Measurements from ENCODE around the gene FHAD1. TPM values are rescaled to one million over a fixed set of nuclear protein-coding genes. Genes with fewer than 3 reads are reported as not detected.

Gene FHAD1
- polyA plus RNA-seq, 1 of the 3 experiments (the other 2 are of a cell fraction): 0.48 TPM

GRCh38 chr1:15344380-15344779 is 97.4 kb downstream of the FHAD1 start:
- H3K27me3 ChIP-seq (ENCODE audit: insufficient read depth): no peaks in the 10 kb centered on the region
- ChIA-PET CTCF (no interaction called here), POLR2A (no interaction called here)
- H3K4me1 ChIP-seq (ENCODE audit: control insufficient read depth in 1 of 2, insufficient read depth in 2 of 2, low read depth in 1 of 2, low read length in 1 of 2): peaks cover 0 to 7% of the 10 kb centered on the region in 2 experiments; a peak in 2 of 4 replicates
- no peak overlapping the region for H2AFZ ChIP-seq (ENCODE audit: low read depth)
- H3K4me3 ChIP-seq (ENCODE audit: low read depth in 2 of 2, low read length in 1 of 2): no peak overlapping the region
- no peaks in the 10 kb centered on the region for H3K36me3 ChIP-seq (replicated peaks in 1 of 2; ENCODE audit: control insufficient read depth in 1 of 2, insufficient read depth in 2 of 2, low read length in 1 of 2)
- no peaks in the 10 kb centered on the region for H3K79me2 ChIP-seq (ENCODE audit: insufficient read depth)
- no peak for TF ChIP-seq ZBTB33 (IDR thresholded peaks at IDR 0.05; ENCODE audit: borderline replicate concordance, low read depth)
- no peak overlapping the region for H3K27ac ChIP-seq (ENCODE audit: low read depth in 2 of 2, low read length in 1 of 2)
- no peak for DNase-seq
- no peaks in the 10 kb centered on the region for H4K20me1 ChIP-seq (ENCODE audit: insufficient read depth)
- H3K4me2 ChIP-seq: no peak overlapping the region
- WGBS (ENCODE audit: low lambda C conversion rate): 95% methylated on average over 3 of the region's 3 CpGs
- H3K9ac ChIP-seq: no peak overlapping the region
- peaks cover 8% of the 10 kb centered on the region for H3F3A ChIP-seq (replicated peaks; ENCODE audit: insufficient read depth)
- H3K9me3 ChIP-seq: no peaks in the 10 kb centered on the region; the same call in 1 of the 2 replicates
- no peaks in the 10 kb centered on the region for H3K9me2 ChIP-seq

- H3K4me2 ChIP-seq: no peak overlapping the region
- no peak for DNase-seq
- H3K9ac ChIP-seq: no peak overlapping the region
- no peak overlapping the region for H3K4me3 ChIP-seq (ENCODE audit: low read depth in 2 of 2, low read length in 1 of 2)
- H3K27me3 ChIP-seq (ENCODE audit: insufficient read depth): no peaks in the 10 kb centered on the region
- peaks cover 0 to 7% of the 10 kb centered on the region in 2 experiments; a peak in 2 of 4 replicates for H3K4me1 ChIP-seq (ENCODE audit: control insufficient read depth in 1 of 2, insufficient read depth in 2 of 2, low read depth in 1 of 2, low read length in 1 of 2)
- H3K9me2 ChIP-seq: no peaks in the 10 kb centered on the region
- no peaks in the 10 kb centered on the region for H4K20me1 ChIP-seq (ENCODE audit: insufficient read depth)
- peaks cover 8% of the 10 kb centered on the region for H3F3A ChIP-seq (replicated peaks; ENCODE audit: insufficient read depth)
- CTCF ChIA-PET: interaction anchor here (2.3 kb wide), 1 partner anchor 22 kb away, joined by 6 read pairs; no protein-coding TSS in a partner anchor
- no peak overlapping the region for H2AFZ ChIP-seq (ENCODE audit: low read depth)
- no peak overlapping the region for H3K27ac ChIP-seq (ENCODE audit: low read depth in 2 of 2, low read length in 1 of 2)
- POLR2A ChIA-PET: no interaction called here
- 89% methylated on average over 22 of the region's 23 CpGs for WGBS (ENCODE audit: low lambda C conversion rate)
- no peaks in the 10 kb centered on the region for H3K79me2 ChIP-seq (ENCODE audit: insufficient read depth)
- no peaks in the 10 kb centered on the region for H3K36me3 ChIP-seq (replicated peaks in 1 of 2; ENCODE audit: control insufficient read depth in 1 of 2, insufficient read depth in 2 of 2, low read length in 1 of 2)
- H3K9me3 ChIP-seq: no peaks in the 10 kb centered on the region; the same call in 1 of the 2 replicates
- TF ChIP-seq TCF12 (IDR thresholded peaks at IDR 0.05) (no peak), GABPA (IDR thresholded peaks at IDR 0.05; ENCODE audit: low read depth) (no peak), CTCF (IDR thresholded peaks at IDR 0.05) (no peak), RXRA (IDR thresholded peaks at IDR 0.05; ENCODE audit: borderline replicate concordance, low read depth) (no peak), SIN3A (IDR thresholded peaks at IDR 0.05; ENCODE audit: borderline replicate concordance, low read depth, low read length) (no peak), EP300 (IDR thresholded peaks at IDR 0.05; ENCODE audit: borderline replicate concordance in 1 of 2, low read depth in 1 of 2, low read length in 1 of 2) (no peak), TEAD4 (IDR thresholded peaks at IDR 0.05; ENCODE audit: borderline replicate concordance, insufficient read depth) (no peak), FOXM1 (IDR thresholded peaks at IDR 0.05; ENCODE audit: low read depth) (no peak), NFIC (IDR thresholded peaks at IDR 0.05; ENCODE audit: borderline replicate concordance) (no peak), NRF1 (IDR thresholded peaks at IDR 0.05; ENCODE audit: low read depth, low read length) (no peak), MEF2A (IDR thresholded peaks at IDR 0.05; ENCODE audit: borderline replicate concordance, low read depth) (no peak), REST (IDR thresholded peaks at IDR 0.05; ENCODE audit: low read depth, low read length) (no peak), ZBTB33 (IDR thresholded peaks at IDR 0.05; ENCODE audit: borderline replicate concordance, low read depth) (no peak), TAF1 (IDR thresholded peaks at IDR 0.05; ENCODE audit: borderline replicate concordance, low read depth, low read length) (no peak), JUND (IDR thresholded peaks at IDR 0.05) (no peak), GATA2 (CRISPR knock-in tag; IDR thresholded peaks at IDR 0.05) (no peak)
Observed at GRCh38 chr1:15344800-15345704, 98.0 kb downstream of the FHAD1 start.

Data from SK-N-SH (cell line).